Peyer's patch (tissue), 4 donors: Measurements from ENCODE around the gene ANGPTL2.

Source experiments
- CTCF ChIP-seq, 6 experiments: fragments of 450-650 bp in 4 of 6; fragments of 200-600 bp in 2 of 6; sonication (generic) in 1 of 6; IDR thresholded peaks; one replicate each; pipeline ENCODE4 v1.5.1; 2017 to 2019; ENCODE audit warnings: antibody characterized with exemption in 6 of 6, mild to moderate bottlenecking in 3 of 6, moderate library complexity in 1 of 6
- POLR2A ChIP-seq, 2 donors: fragments of 450-650 bp; IDR thresholded peaks; one replicate each; pipeline ENCODE4 v1.5.1; 2017; ENCODE audit warnings: antibody characterized with exemption in 2 of 2, mild to moderate bottlenecking in 2 of 2, moderate library complexity in 2 of 2

DNA sequence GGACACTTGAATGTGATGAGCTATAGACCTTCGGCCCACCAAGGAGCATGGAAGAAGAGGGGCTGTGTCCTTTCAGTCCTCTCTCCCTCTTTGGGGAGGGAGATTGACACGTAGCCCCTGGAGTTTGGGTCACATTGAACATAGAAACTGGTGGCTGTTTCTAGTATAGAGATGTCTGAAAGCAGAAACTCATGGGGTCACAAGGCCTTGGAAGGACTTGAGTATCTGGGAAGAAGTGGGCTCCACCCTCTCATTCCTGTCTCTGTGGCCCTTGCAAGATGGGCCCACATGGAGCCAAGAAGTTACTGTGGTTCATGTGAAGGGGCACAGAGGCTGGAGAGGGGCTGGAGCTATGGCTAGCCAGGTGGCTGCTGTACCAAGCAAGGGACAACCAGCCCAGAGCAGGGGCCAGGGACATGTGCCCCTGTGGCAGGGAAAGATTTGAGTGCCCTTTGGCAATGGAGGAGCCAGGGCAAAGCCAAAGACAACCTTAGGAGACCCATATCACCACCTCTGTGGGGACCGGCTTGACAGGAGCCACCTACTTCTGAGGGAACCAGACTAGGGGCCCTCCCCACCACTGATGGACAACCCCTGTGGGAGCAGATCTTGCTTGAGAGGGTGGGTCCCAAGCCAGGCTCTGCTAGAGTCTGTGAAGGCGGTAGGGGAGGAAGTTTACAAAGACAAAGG lies 12.8 kb upstream of the ANGPTL2 start:
- TF ChIP-seq CTCF (IDR thresholded peaks at IDR 0.05) (no peak), POLR2A (IDR thresholded peaks at IDR 0.05) (no peak)
